ENCODE results near the gene CRYBA2.

CRYBA2 gene, protein sequence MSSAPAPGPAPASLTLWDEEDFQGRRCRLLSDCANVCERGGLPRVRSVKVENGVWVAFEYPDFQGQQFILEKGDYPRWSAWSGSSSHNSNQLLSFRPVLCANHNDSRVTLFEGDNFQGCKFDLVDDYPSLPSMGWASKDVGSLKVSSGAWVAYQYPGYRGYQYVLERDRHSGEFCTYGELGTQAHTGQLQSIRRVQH

GRCh38 chr2:218993345-218994315 is at the start of gene CRYBA2:
Gene CRYBA2, minus strand, starts transcription at chr2:218993422. Its CDS starts 246 bp downstream, at chr2:218993176.
- no peak for DNase-seq (ENCODE audit: low read depth)
- peak within 1 kb of the TSS; percentile 42 for H3K4me3 ChIP-seq (ENCODE audit: low read depth, low read length)

DNA sequence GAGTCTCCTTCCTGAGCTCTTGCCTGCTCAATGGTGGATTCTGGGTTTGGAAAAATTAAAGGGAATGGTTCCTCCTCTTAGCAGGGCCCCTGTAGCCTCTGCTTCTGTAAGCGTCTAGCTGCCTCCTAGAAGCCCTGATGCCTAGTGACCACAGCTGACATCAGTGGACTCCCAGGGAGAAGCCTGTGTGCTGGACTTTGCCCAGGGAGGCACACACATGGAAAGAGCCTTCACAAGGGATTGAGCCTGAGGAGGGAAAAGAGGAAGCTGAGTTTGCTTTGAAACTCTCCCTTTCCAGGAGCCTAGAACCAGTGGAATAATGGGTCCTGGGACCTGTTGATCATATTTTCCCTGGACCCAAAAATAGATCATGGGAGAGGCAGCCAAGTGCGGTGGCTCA is 49.5 kb upstream of the CRYBA2 start:
- no peak for DNase-seq (ENCODE audit: low read depth)
- no peak overlapping the region for H3K4me3 ChIP-seq (ENCODE audit: low read depth, low read length)

DNA sequence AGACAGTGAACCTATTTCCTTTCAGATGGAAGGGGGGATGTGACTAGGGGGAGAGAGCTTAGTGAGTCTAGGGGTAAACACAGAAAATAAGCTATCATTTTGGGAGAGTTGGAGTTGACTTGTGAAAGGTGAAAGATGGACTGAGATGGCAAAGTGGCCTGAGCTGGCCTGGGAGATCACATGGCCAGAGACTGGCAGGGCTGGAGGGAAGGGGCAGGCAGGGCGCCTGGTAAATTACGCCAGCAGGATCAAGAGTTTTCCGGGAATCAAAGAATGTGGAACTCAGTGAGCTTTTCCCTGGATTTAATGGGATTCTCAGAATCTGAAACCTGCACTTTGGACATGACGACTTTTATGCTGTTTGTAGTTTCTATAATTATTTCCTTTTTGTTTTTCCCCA is 48.9 kb upstream of the CRYBA2 start:
- no peak for DNase-seq (ENCODE audit: low read depth)

GRCh38 chr2:219041252-219041651 is 48.0 kb upstream of the CRYBA2 start, which contains the start of gene CFAP65:
Gene CFAP65, minus strand, starts transcription at chr2:219041516. Its CDS starts 2,468 bp downstream, at chr2:219039048.
- DNase-seq (ENCODE audit: low read depth) = peak; percentile 15
- peak within 1 kb of the TSS; percentile 58 for H3K4me3 ChIP-seq (ENCODE audit: low read depth, low read length)

More for the DNA sequence above, 48.9 kb upstream of the CRYBA2 start:
- H3K4me3 ChIP-seq (ENCODE audit: low read depth, low read length) = no peak overlapping the region

DNA sequence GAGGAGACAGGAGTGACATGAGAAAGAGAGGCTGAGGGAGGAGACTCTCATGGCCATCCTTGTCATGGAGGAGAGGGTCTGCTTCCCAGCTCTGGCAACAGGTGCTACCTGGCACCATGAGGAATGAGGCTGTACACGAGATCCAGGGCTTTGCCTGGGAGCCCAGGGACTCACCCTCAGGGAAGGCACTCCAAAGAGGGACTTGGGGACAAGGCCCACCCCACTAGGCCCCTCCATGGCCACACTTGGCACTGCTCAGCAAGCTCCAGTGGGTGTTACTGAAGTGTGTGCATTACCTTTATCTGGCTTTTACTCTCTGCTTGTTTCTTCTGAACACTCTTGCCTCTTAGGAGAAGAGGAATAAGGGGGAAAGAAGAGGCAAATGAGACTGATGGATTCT is 45.4 kb upstream of the CRYBA2 start:
- no peak for DNase-seq (ENCODE audit: low read depth)
- H3K4me3 ChIP-seq (ENCODE audit: low read depth, low read length) = no peak overlapping the region

DNA sequence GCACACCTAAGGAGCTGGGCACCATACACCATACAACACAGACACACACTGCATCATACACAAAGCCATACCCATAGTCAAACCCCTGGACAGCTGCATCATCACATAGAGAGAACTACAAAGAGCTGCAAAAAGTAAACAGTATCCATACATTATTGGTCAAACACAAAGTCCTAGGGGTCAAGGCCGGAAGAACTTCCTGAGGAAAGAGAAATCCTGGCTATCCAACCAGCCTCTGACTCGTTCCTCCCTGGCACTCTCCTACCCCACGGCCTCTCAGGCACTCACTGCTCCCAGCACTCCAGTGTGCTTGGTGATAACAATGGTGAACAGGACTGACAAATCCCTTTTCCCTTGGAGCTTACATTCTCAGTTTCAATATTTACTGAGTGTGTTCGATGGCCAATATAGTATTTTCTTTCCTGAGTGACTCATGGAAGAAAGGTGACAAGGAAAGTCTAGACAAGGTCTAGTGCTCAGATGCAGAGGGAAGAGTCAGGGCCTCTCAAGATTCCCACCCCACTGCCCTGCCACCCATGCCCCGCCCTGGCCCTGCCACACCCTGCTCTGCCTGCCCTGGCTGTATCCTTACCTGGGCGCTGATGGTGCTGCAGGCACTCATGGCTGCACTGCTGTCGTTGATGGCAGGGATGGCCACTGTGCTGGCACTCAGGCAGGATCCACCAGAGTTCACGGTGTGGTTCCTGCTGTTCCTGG is 44.7 kb upstream of the CRYBA2 start:
- no peak for DNase-seq (ENCODE audit: low read depth)
- no peak overlapping the region for H3K4me3 ChIP-seq (ENCODE audit: low read depth, low read length)

GRCh38 chr2:219035942-219036341 is 42.7 kb upstream of the CRYBA2 start:
- H3K4me3 ChIP-seq (ENCODE audit: low read depth, low read length) = no peak overlapping the region

DNA sequence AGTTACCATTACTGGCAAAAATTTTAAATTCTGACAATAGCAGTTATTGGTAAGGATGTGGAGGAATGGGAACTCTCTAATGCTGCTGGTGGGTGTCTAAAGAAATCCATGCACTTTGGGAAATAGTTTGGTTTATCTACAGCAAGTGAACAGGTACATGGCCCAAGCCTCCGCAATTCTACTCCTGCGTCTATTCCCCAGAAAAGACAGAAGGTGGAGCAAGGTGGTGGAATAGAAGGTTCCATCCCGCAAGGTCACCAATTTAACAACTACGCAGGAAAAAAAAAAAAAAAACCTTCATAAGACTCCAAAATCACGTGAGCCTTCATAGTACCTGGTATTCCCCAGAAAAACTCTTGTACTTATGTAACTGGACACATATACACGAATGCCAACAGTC is 41.6 kb upstream of the CRYBA2 start:
- no peak for DNase-seq (ENCODE audit: low read depth)
- H3K4me3 ChIP-seq (ENCODE audit: low read depth, low read length) = no peak overlapping the region

More at GRCh38 chr2:219035942-219036341, 42.7 kb upstream of the CRYBA2 start:
- no peak for DNase-seq (ENCODE audit: low read depth)

DNA sequence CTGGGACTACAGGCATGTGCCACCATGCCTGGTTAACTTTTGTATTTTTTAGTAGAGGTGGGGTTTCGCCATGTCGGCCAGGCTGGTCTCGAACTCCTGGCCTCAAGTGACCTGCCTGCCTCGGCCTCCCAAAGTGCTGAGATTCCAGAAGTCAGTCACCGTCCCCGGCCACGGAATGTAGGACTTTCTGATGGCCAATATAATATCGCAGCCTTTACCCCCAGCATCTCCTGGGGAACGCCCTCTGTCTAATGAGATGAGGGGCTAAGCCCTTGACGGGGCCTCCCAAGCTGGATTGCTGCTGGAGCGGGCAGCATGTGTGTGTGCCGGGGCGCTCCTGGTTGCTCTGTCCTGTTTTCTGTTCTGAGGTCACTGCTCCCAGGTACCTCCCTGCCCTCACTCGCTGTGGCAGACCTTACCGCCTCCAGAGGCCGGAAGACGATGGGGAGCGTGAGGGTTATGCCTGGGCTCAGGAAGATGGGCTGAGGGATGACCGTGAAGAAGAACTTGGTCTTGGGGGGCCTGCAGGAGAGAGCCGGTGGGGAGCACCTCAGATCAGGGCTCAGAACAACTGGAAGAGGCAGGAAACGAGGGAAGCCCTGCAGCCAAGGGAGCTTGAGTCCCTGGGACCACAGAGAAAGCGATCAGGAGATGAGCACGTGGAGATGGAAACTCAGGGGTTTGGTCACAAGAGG is 39.0 kb upstream of the CRYBA2 start:
- no peak for DNase-seq (ENCODE audit: low read depth)
- H3K4me3 ChIP-seq (ENCODE audit: low read depth, low read length) = no peak overlapping the region

- H3K4me3 ChIP-seq (ENCODE audit: low read depth, low read length) = no peak overlapping the region
- no peak for DNase-seq (ENCODE audit: low read depth)
Observed at GRCh38 chr2:219031005-219031738, 38.0 kb upstream of the CRYBA2 start.

GRCh38 chr2:219030177-219030940 is 37.1 kb upstream of the CRYBA2 start:
- no peak for DNase-seq (ENCODE audit: low read depth)

GRCh38 chr2:219029829-219030165 is 36.6 kb upstream of the CRYBA2 start:
- DNase-seq (ENCODE audit: low read depth) = peak; percentile 16

More at GRCh38 chr2:219030177-219030940, 37.1 kb upstream of the CRYBA2 start:
- no peak overlapping the region for H3K4me3 ChIP-seq (ENCODE audit: low read depth, low read length)

DNA sequence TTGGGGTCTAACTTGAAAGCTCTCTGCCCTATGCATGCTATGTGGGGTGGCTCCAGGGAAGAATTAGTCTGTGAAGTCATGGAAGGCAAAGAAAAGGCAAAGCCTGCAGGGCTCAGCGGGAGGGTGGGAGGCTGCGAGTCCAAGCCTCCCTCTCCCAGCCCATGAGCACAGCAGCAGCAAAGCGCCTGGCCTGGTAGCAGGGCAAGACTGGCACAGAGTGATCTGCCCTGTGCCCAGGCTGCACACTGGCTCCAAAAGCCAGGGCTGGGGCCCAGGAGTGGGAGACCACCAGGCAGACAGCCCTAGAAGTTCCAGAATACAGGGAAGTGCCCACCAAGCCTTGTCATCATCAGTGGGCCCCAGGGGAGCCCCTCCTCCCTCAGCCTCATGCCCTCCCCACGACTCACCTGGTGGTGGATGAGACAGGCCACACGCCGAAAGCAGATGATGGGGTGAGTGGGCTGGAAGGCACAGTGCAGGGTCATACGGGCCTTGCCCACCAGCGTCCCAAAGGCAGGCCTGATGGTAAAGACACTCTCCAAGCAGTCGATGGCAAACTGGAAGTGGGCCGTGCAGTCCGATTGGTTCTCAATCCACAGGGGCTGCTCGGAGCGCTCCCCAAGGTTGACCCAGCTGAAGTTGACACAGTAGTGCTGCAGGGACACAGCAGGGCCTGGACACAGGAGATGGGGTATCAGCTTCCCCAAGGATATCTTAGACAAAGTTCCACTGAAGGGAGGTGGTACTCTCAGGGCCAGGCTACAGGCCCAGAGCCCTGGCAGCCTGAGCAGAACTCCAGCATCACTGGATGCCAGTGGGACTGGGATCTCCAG is 36.0 kb upstream of the CRYBA2 start:
- no peak for DNase-seq (ENCODE audit: low read depth)
- H3K4me3 ChIP-seq (ENCODE audit: low read depth, low read length) = no peak overlapping the region

More at GRCh38 chr2:219029829-219030165, 36.6 kb upstream of the CRYBA2 start:
- H3K4me3 ChIP-seq (ENCODE audit: low read depth, low read length) = no peak overlapping the region

- no peak overlapping the region for H3K4me3 ChIP-seq (ENCODE audit: low read depth, low read length)
- no peak for DNase-seq (ENCODE audit: low read depth)
Observed at GRCh38 chr2:219028141-219028540, 34.9 kb upstream of the CRYBA2 start.

GRCh38 chr2:219027511-219028055 is 34.4 kb upstream of the CRYBA2 start:
- no peak for DNase-seq (ENCODE audit: low read depth)
- H3K4me3 ChIP-seq (ENCODE audit: low read depth, low read length) = no peak overlapping the region

- no peak for DNase-seq (ENCODE audit: low read depth)
Observed at GRCh38 chr2:219026946-219027345, 33.7 kb upstream of the CRYBA2 start.

More at GRCh38 chr2:219026946-219027345, 33.7 kb upstream of the CRYBA2 start:
- H3K4me3 ChIP-seq (ENCODE audit: low read depth, low read length) = no peak overlapping the region
